Renal cortical epithelial cell (primary cell): Measurements from ENCODE around the gene HK3. TPM values are rescaled to one million over a fixed set of nuclear protein-coding genes. Genes with fewer than 3 reads are reported as not detected.

Experiments
- DNase-seq: peaks from one replicate; pipeline ENCODE4 v3.0.0-alpha.2; 2011; ENCODE audit warnings: low read depth
- total RNA-seq: library from RNA; depleted of rRNA; stranded (reverse); fragments of >200 nt; gene quantifications from 2 replicates; pipeline ENCODE4 v1.2.3, GENCODE V29; 2014

The HK3 gene
- total RNA-seq, 1 donor from 2014 or later, result 0.05 TPM

DNA sequence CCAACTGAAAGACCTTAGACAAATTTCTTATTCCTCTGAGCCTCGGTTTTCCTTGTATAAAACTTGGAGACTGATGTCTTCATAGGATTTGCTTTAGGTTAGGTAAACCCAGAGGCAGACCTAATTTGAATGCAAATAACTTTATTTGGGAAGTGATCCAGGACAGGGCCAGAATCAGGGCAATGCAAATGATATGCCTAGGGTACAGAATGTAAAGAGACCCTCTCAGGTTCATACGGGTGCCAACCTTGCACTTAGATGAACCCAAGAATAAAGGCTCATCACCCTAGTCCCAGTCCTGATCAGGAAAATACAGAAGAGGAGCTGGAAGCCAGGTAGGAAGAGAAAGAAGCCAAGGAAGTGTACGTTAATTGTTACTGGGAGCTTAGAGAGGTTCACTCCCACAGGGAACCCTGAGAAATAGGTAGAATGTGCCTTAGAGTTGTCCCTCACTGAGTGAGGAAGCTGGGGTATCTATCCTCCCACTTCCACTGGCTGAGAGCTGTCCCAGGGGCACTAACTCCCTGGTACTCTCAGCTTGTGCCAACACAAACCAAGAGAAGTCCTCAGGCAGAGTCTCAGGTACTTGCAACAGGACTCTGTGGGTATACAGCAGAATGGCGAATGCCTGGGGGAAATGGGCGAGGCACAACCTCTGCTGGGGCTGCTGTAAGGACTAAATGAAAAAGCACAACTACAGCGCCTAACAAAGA is 3.1 kb upstream of the HK3 start:
- DNase-seq, result no peak

DNA sequence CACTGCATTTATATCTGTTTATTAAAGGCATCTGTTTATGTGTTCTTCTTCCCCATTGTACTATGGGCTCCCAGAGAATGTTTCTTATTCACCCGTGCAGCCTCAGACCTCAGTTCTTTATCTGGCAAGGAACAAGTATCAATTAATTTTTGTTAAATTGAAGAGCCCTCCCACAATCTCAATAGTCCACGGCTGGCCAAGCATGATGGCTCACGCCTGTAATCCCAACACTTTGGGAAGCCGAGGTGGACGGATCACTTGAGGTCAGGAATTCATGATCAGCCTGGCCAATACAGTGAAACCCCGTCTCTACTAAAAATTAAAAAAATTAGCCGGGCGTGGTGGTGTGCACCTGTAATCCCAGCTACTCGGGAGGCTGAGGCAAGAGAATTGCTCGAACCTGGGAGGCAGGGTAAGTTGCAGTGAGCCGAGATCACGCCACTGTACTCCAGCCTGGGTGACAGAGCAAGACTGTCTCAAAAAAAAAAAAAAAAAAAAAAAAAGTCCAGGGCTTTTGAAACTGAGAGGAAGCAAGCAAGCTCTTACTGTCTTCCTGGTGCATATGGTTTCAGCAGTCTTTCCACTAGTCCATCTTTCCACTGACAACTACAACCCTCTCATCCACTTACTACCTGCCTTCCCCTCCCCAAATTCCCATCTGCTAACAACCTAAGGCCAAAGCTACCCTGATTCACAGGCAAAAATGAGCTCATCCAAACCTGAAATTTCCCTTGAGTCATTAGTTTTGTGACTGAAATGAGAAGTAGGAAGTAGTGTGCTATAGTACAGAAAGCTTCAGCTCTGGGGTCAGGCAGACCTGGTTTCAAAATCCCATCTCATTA is 2.3 kb upstream of the HK3 start:
- peak; percentile 72 for DNase-seq

DNA sequence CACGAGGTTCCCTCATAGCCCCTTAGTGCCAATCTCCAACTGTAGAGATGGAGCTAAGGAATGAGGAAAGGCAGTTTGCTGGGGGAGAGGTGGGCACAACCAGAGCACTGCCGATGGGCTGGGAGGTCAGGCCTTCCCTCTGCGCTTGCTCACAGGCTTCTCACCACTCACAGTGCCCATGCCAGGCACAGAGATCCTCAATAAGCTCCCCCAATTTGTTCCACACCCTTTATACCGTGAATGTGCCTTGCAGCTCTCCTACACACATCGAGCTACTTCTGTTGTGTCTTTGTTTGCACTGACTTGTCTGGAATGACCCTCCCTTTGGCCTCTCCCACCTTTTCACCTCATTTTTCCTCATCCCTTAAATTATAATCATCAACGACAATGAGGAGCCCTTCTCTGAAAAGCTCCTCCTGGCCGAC is 1.6 kb upstream of the HK3 start:
- DNase-seq, result no peak

DNA sequence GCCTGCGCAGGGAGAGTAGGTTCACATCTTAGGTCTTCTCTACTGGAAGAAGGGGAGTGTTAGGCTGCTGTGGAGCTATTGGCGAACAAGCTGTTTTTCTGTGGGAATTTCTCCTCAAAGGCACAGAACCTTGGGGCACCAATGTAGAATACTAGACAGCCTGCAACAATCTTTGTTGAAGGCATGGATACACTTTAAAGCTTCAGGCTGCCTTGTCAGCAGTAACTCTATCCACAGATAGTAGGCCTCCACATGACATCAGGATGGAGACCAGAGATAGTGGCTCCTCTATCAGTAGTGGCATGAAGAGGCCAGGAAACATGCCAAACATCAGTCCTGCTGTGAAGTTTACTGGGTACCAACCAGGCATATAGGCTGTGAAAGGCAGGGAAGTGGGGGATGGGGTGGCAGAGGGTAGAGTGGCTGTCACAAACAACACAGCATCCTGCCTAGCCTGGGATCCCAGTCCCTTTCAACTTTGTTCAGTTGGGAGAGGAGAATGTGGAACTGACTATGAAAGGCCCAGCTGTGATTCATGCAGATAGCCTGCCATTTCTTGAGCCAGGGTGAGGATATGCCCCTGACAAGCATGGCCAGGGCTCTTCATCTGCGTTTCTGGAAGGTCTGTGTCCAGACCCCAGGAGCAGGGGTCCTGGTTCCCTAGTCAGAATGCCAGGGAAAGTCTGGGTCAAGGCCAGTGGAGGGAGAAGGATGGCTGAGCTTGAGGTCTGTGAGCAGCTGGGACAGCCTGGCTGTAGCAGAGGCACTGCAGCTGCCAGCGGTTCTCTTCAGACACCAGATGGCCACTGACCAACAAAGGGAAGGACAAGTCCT is 1.0 kb upstream of the HK3 start:
- no peak for DNase-seq

DNA sequence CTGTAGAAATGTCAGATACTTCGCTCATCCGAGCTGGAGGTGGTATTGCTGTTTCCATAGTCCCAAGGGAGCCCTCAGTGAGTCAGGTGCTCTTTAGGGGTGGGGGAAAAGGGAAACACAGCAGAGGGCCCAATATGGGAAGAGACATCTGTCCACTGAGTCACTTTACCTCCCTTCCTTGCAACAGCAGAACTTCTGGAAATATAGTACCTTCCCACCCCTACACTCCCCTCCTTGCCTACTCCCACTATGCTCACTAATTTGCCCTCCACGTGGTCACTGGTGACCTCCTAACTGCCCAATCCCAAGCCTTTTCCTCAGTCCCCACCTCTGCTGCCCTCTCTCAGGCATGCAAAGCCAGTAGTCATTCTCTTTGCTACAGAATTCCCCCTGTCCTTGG is 1.9 kb downstream of the HK3 start:
- no peak for DNase-seq

DNA sequence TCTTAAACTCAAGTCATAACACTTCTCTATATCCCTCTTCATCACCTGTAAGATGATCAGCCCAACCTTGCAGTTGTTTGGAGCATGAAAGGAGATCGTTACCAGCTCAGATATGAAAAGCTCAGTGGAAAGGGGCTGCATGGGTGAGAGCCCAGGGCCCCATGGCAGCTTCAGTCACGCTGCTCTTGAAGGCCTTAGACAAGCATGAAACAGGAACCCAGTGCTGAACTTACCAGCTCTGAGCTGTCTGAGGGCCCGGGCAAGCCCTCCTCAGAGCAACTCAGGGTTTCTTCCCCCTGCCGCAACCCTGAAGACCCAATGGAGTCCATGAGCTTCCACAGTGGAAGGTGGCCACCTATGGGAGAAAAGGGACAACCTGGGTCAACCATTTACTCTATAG is 3.3 kb downstream of the HK3 start:
- no peak for DNase-seq

DNA sequence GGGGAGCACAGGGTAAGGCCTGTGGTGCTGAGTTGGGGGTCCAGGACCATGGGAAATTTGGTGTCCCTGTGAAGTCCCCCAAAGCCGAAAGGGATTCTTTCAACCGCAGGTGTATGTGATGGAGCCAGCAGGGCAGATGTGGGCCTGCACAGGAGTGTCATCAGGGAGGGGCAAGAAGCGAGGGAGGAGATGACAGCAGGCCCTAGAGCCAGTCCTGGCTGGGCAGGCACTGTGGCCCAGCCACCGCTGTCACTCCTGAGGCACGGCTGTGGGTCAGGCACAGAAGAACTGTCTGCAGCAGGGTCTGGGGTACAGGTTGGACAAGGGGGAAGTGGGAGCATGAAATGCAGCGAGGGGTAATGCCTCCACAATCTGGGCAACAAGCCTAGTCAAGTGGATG is 4.8 kb downstream of the HK3 start:
- DNase-seq, result no peak

DNA sequence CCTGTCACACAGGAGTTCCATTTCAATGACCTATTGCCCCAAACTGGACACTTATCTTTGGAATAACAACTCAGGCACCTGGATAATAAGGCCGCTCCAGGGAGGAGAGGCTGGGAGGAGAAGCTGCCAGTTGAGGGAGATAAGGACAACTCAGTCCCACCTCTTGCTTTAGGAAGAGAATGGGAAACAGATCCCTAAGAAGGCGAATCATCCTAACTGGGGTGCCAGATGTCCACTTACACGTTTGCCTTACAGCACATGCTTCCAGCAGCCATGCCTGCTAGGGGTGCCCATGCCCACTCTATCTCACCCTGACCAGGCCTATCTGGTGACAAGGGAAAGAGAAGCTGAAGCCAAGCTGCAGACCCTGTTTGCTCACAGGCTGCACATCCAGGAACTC is 6.5 kb downstream of the HK3 start:
- no peak for DNase-seq

DNA sequence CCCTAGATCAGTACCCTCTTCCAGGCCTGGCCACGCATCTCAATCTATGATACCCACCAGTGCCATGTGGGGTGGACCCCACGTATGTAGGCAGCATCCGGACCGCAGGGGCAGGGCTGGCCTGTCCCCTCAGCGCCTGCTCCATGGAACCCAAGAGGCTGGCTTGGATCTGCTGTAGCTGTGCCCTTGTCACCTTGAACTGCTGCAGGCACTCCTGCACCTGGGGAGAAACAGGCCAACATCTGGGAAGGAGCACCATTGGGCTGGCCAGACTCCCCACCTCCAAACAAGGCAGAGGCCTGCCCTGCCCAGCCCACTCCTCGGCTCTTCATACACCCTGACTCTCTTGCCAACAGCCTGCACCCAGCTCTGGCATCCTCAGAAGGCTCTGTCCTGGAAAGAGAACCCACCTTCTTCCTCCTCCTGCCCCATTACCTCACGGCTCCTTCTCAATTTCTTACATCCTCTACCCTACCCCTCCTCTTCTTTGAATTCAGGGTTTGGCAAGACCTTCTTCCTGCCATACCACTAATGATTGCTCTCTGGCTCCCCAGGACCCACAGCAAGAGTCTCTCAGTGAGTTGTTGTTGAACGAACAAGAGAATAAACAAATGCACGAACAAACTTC is 7.7 kb downstream of the HK3 start:
- no peak for DNase-seq

DNA sequence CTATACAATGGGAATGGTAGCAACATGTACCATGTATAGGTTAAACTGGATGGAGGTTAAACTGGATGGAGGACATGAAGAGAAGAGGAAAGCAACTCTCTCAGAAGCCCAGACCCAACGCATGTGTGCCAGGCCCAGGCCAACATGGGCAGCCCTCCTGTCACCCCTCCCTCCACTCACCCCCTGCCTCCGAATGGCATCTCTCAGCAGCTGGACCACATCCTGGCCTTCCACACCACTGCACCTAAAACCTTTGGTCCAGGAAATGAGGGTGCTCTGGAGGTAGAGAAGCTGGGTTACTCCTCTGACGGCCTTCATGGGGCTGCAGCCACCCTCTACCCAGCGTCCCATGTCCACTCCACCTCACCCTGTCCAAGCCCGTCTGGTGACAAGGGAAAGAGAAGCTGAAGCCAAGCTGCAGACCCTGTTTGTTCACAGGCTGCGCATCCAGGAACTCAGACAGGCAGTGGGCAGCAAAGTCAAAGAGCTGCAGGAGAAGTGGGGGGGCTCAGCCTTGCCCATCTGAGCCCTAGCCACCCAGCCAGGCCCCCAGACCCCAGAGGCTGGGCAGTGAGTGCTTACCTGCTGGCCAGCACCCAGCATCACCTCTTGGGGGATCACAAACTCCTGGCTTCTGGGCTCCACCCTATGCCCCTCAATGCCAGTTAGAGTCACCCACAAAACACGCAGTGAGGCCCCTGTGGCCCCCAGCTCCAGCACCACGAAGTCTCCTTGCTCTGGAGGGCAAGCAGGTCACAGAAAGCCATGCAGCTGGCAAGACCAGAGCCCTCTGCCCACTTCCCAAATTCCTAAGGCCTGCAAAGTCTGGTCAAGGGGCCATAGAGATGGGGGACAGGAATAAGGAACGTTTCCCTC is 8.5 kb downstream of the HK3 start:
- no peak for DNase-seq

DNA sequence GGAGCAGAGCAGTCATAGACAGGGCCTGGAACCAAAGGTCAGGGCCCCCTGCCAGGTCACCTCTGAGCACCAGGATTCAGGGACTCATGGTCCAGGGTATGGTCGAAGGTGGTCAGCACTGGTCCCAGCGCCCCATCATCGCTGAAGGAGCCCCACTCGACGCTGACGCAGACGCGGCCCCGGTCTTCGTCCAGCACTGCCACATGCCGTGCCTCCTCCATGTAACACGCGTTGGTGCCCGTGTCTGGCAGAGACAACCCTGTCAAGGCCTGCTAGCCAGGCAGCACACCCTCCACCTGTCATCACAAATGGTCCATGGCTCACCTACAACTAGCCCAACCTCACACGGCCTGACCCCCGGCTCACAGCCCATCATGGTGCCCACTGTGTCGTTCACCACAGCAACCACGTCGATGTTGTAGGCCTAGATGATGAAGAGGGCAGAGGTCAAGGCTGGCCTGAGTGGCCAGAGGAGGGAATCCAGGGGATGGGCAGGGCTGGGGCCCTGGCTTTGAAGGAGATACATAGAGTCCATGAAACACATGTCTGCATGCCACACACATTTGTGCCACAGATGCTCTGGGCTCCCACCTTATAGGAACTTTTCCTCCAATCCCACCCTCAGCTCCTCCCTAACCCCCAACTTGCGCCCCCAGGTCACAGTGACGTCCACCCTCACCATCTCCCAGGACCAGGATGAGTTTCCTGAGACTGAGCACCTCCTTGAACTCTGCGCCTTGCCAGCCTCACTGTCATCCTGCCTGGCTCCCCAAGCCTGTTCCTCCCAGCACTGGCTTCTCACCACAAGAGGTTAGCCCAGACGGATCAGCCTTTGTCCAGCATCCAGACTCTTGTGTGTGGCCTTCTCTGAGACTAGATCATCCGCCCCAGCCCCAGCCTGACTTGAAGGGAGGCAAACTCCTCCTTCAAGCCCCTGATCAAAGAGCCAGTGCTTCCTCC is 9.5 kb downstream of the HK3 start:
- DNase-seq, result no peak

DNA sequence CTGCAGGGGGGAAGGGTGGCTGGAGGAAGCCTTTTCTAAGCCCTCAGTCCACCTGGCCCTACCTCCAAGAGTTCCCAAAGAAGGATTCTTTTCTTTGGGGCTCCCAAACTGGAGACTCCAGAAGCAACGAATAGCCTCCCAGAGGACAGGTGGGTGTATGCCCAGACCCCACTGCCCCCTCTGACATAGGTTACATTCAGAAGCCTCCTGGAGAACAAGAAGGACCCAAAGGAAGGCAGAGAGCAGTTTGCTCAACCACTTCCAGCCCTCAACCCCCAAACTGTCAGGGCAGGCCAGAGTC is 10.3 kb downstream of the HK3 start:
- DNase-seq, result no peak

DNA sequence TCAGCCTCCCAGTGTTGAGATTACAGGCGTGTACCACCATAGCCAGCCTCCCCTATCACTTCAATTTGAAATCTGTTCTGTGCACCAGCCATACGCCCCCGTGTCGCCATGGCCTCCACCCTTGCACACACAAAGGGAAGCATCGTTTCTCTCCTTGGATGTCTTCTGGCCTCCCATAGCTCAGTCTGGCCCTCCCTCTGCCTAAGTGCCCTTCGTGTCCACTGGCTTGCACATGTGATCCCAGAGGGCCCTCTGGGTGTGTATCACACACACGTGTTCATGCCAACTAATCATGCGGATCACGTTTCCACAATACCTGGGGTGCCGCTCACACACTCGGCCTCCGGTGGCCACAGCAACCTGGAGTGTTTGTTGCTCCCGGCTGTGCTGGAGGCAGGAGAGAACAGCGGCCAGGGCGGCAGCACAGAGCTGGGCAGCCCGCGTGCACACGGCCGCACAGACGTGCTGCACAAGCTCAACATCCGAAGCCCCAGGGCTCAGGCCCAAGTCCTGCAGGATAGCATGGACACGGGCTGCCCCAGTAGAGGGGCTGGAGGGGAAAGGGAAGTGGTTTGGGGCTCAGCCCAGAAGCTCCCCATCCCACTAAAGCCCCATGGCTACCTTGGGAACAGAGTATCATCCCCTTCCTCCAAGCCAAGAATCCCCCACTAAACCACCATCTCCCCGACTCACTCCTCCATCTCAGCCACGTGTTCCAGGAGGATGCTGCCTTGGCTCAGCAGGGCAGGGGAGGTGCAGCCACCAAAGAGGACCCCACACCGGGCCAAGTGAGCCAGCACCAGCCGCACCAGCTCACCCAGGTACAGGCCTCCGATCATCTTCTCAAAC is 10.9 kb downstream of the HK3 start:
- DNase-seq, result no peak

DNA sequence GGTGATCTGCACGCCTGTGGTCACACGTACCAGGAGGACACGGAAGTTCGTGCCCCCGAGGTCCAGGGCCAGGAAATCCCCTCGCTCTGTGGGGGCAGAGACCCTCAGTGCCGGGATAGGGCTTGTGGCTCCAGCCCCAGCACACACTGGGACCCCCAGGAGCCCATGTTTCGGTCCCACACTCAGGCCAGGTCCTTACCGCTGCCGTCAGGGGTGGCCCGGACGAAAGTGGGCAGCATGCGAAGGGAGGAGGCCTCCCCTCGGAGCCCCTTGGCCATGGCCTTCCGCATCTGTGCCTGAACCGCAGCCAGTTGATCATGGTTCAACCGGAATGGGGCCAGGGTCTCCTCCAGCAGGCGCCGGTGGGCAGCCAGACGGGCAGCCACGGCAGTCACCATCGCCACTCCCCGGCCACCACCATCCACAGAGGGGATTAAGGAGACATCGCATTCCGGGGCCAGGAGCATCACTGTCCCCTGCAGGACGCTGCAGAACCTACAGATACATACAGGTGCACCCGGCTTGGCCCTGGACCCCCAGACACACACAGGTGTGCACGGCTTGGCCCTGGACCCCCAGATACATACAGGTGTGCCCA is 11.8 kb downstream of the HK3 start:
- no peak for DNase-seq

DNA sequence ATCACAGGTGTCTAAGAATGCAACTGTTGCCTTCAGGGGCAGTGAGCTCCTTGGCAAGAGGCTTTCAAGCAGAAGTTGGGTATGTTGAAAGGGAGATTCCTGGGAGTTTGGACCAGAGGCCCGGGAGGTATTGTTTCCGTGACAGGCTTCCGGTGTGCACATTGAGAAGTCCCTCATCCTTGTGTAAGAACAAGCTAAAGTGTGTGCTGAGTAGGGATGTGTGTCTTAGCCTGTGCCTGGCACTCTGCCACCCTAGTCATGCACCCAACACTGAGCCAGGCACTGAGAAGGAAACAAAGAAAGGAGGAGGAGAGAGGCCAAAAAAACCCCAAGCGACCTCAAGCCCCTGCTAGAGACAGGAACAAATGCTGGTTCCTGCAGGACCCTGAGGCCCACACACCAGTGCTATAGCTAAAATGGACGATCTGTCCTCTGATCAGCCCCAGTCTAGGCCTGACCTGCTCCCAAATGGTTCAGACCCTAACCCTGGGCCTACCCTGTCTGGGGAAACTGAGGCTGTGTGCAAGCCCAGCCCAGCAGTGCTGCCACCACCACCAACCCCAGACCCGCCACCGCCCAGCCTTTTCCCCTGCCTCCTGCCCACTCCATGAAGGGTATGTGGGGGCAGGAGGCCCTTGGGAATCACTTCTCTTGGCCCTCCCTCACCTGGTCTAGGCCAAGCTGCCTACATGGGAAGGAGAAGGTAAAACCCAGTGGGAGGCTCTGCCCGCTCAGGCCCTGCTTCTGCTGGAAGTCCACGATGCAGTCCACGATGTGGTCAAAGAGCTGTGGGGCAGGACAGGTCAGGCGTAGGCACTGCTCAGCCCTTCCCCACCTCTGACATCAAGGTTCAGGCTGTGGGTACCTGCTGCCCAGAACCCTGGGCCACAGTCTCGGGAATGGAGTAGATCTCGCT is 12.6 kb downstream of the HK3 start:
- DNase-seq, result no peak

DNA sequence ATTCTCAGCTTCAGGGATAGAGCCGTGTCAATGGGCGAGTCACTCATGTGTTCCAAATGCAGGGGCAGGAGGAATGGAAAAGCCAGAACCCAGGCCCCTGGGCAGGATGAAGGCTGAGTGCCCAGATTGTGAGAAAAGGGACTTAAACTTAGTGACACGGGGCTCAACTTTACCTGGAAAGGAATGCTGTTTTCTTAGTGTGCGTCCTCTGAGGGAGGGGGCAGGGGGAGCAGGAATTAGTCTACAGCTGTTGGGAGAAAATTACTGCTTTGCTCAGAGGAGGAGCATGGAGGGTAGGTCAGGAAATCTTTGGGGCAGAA is 14.6 kb downstream of the HK3 start:
- peak; percentile 27 for DNase-seq

DNA sequence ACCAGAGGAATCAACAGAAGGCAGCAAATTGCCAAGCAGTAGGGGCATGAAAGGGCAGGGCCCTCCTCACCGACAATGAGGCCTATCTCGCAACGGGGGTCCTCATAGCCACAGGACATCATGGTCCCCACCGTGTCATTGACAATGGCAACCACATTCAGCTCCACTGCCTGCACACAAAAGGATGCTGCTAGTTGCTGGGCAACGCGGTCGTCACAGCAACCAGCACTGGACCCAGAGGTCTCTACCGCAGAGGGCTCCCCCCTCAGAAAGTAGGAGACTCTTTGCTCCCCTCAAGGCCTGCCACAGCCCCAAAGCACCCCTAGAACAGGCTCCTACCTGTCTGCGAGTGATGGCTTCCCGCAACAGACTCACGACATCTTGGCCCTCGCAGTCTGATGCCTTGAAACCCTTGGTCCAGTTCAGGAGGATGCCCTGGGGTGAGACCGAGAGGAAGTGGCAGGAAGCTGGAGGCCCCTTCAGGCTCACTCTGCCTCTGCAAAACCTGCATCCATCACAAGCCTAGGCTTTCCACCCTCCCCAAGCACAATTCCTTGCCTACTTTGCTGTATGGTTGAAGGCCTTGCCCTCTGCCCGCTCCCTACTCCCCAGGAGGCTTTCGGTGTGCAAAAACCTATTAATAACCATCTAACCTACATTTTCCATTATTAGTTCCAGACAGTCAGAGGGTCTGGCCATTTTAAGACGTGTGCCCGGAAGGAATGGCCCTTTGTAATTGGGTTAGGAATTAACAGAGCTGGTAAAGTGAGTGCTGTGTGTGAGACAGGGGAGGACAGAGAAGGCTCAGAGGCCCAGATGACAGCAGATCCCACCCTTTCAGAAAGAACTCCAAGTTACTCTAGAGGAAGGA is 15.2 kb downstream of the HK3 start:
- no peak for DNase-seq
